HepG2 (cell line): Measurements from ENCODE around the gene PCNX4. TPM values are rescaled to one million over a fixed set of nuclear protein-coding genes. Genes with fewer than 3 reads are reported as not detected.

ENCODE experiments used
- FLYWCH1 ChIP-seq: sonication (generic); formaldehyde crosslinking; IDR thresholded peaks from 2 replicates; pipeline ENCODE4 v1.8.1; 2023; ENCODE audit warnings: mild to moderate bottlenecking, missing genetic modification reagents
- GLMP ChIP-seq: sonication (generic); formaldehyde crosslinking; IDR thresholded peaks from 2 replicates; pipeline ENCODE4 v1.9.0; 2021; ENCODE audit warnings: missing genetic modification reagents, mild to moderate bottlenecking, borderline replicate concordance
- HNF4G ChIP-seq, 2 experiments: sonication (generic) in 1 of 2; formaldehyde crosslinking in 1 of 2; IDR thresholded peaks; 2 replicates each; pipeline versions ENCODE4 v1.4.0 to v1.6.1; 2011 to 2020; ENCODE audit warnings: borderline replicate concordance in 2 of 2, low read depth in 2 of 2, mild to moderate bottlenecking in 2 of 2, low read length in 1 of 2, missing genetic modification reagents in 1 of 2, moderate library complexity in 1 of 2
- KLF13 ChIP-seq: sonication (generic); formaldehyde crosslinking; IDR thresholded peaks from 2 replicates; pipeline ENCODE4 v1.4.0; 2020; ENCODE audit warnings: mild to moderate bottlenecking, missing genetic modification reagents
- MED1 ChIP-seq: sonication (generic); formaldehyde crosslinking; IDR thresholded peaks from 2 replicates; pipeline ENCODE4 v1.4.0; 2020; ENCODE audit warnings: missing genetic modification reagents
- MED13 ChIP-seq: sonication (generic); formaldehyde crosslinking; IDR thresholded peaks from 2 replicates; pipeline ENCODE4 v1.5.0; 2020; ENCODE audit warnings: missing genetic modification reagents
- MXD4 ChIP-seq: IDR thresholded peaks from 2 replicates; pipeline ENCODE4 v1.6.1; 2016; ENCODE audit warnings: mild to moderate bottlenecking, missing biosample characterization, missing genetic modification reagents
- SMAD9 ChIP-seq: sonication (generic); formaldehyde crosslinking; IDR thresholded peaks from 2 replicates; pipeline ENCODE4 v1.5.1; 2020; ENCODE audit warnings: mild to moderate bottlenecking, missing genetic modification reagents
- TERF1 ChIP-seq: sonication (generic); formaldehyde crosslinking; IDR thresholded peaks from 2 replicates; pipeline ENCODE4 v1.8.0; 2022; ENCODE audit warnings: mild to moderate bottlenecking, missing genetic modification reagents, moderate library complexity
- TOPORS ChIP-seq: sonication (generic); formaldehyde crosslinking; IDR thresholded peaks from 2 replicates; pipeline ENCODE4 v1.8.0; 2023; ENCODE audit warnings: mild to moderate bottlenecking, missing genetic modification reagents
- UBTF ChIP-seq: sonication (generic); formaldehyde crosslinking; IDR thresholded peaks from 2 replicates; pipeline ENCODE4 v1.4.0; 2020; ENCODE audit warnings: mild to moderate bottlenecking, missing genetic modification reagents
- ZFAT ChIP-seq: sonication (generic); formaldehyde crosslinking; conservative IDR thresholded peaks from 2 replicates; pipeline ENCODE4 v1.8.1; 2023; ENCODE audit warnings: missing genetic modification reagents, inconsistent platforms
- ZNF160 ChIP-seq: sonication (generic); formaldehyde crosslinking; IDR thresholded peaks from 2 replicates; pipeline ENCODE4 v1.8.0; 2022; ENCODE audit warnings: mild to moderate bottlenecking, inconsistent platforms, missing genetic modification reagents
- ZNF24 ChIP-seq: fragments of 450-650 bp; IDR thresholded peaks from 2 replicates; pipeline ENCODE4 v1.6.1; 2017; ENCODE audit warnings: antibody characterized with exemption, mild to moderate bottlenecking
- ZNF446 ChIP-seq: sonication (generic); formaldehyde crosslinking; IDR thresholded peaks from 2 replicates; pipeline ENCODE4 v1.5.0; 2020; ENCODE audit warnings: mild to moderate bottlenecking, missing genetic modification reagents
- ZNF570 ChIP-seq: sonication (generic); formaldehyde crosslinking; IDR thresholded peaks from 2 replicates; pipeline ENCODE4 v1.4.0; 2020; ENCODE audit warnings: mild to moderate bottlenecking, missing genetic modification reagents, borderline replicate concordance
- polyA plus RNA-seq, 8 experiments: library from polyadenylated mRNA; depleted of rRNA in 3 of 8; stranded (reverse) in 7 of 8; unstranded in 1 of 8; fragments of >200 nt; fragmentation: Illumina TruSeq in 4 of 8; extraction: Trizol in 4 of 8; gene quantifications; 2 replicates each; pipeline versions ENCODE4 v1.2.1 to v1.2.3, GENCODE V29; 2011 to 2016; ENCODE audit warnings: low read depth in 4 of 8, missing spikeins in 1 of 8, mixed read lengths in 1 of 8; ENCODE audit not compliant: insufficient read depth in 1 of 8
- total RNA-seq, 5 experiments: library from RNA; depleted of rRNA; stranded (reverse); fragments of >200 nt; fragmentation: Illumina TruSeq; extraction: Trizol; gene quantifications; 2 replicates each; pipeline ENCODE4 v1.2.3, GENCODE V29; 2016; ENCODE audit warnings: low read depth in 1 of 5
- TF ChIP-seq, protein P1 (sequence below): sonication (generic); formaldehyde crosslinking; IDR thresholded peaks from 2 replicates; pipeline ENCODE4 v1.4.0; 2020; ENCODE audit warnings: missing genetic modification reagents
- TF ChIP-seq, protein P2 (sequence below): sonication (generic); formaldehyde crosslinking; IDR thresholded peaks from 2 replicates; pipeline ENCODE4 v1.5.1; 2020; ENCODE audit warnings: mild to moderate bottlenecking, missing genetic modification reagents, moderate library complexity

Gene PCNX4
- total and polyA plus RNA-seq, 2 of the 13 experiments (the other 11 are each of a cell fraction or from before 2014, with no cell fraction given) = 28.6 to 43.0 TPM

DNA sequence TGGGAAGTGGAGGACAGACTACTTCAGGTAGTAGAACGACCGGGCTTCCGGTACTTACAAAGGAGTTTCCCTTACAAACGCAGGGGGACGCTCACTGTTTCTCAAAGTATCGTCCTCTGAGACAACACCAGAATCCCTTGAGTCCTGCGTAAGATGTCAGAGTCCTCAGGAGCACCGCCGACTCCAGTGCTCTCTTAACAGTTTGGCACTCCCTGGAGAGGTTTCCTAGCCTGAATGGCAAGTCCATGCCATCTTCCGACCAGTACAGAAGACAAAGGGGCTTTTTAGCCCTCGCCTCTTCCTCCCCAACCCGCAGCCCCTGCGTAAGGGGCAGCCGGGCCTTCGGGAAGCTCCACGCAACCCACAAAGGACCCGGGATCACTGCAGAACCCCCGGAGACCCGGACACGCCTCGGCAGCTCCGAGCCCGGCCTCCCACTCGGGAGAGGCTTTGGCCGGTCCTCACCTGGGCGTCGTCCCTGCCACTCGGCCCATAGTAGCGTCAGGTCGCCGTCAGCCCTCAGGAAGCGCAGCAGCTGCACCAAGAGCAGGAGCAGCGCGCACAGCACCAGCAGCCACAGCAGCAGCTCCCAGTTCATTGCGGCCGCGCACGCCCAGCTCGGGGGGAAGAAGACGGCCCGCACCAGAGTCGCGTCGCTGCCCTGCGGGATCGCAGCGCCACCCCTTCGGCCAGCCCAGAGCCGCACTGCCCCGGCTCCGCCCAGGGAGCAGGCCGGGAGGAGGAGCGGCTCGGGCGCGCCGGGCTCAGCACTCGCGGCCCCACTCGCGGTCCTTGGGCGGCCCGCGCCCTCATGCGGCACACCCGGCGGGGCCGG is 73.2 kb downstream of the PCNX4 start, which contains the start of gene DHRS7 (continued):
- TF ChIP-seq ZNF24 = no peak
- TF ChIP-seq MXD4 (CRISPR knock-in tag) = peak; percentile 64; the same call in 1 of the 2 replicates
- TF ChIP-seq ZNF446 = 0 out of 2 replicates have a peak, but pooled peaks have one; percentile 13
- TF ChIP-seq MED13 (CRISPR knock-in tag) = no peak
- TF ChIP-seq, protein P1, sequence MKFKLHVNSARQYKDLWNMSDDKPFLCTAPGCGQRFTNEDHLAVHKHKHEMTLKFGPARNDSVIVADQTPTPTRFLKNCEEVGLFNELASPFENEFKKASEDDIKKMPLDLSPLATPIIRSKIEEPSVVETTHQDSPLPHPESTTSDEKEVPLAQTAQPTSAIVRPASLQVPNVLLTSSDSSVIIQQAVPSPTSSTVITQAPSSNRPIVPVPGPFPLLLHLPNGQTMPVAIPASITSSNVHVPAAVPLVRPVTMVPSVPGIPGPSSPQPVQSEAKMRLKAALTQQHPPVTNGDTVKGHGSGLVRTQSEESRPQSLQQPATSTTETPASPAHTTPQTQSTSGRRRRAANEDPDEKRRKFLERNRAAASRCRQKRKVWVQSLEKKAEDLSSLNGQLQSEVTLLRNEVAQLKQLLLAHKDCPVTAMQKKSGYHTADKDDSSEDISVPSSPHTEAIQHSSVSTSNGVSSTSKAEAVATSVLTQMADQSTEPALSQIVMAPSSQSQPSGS = peak; percentile 44; the same call in 1 of the 2 replicates
- no peak for TF ChIP-seq FLYWCH1
- TF ChIP-seq, protein P2, sequence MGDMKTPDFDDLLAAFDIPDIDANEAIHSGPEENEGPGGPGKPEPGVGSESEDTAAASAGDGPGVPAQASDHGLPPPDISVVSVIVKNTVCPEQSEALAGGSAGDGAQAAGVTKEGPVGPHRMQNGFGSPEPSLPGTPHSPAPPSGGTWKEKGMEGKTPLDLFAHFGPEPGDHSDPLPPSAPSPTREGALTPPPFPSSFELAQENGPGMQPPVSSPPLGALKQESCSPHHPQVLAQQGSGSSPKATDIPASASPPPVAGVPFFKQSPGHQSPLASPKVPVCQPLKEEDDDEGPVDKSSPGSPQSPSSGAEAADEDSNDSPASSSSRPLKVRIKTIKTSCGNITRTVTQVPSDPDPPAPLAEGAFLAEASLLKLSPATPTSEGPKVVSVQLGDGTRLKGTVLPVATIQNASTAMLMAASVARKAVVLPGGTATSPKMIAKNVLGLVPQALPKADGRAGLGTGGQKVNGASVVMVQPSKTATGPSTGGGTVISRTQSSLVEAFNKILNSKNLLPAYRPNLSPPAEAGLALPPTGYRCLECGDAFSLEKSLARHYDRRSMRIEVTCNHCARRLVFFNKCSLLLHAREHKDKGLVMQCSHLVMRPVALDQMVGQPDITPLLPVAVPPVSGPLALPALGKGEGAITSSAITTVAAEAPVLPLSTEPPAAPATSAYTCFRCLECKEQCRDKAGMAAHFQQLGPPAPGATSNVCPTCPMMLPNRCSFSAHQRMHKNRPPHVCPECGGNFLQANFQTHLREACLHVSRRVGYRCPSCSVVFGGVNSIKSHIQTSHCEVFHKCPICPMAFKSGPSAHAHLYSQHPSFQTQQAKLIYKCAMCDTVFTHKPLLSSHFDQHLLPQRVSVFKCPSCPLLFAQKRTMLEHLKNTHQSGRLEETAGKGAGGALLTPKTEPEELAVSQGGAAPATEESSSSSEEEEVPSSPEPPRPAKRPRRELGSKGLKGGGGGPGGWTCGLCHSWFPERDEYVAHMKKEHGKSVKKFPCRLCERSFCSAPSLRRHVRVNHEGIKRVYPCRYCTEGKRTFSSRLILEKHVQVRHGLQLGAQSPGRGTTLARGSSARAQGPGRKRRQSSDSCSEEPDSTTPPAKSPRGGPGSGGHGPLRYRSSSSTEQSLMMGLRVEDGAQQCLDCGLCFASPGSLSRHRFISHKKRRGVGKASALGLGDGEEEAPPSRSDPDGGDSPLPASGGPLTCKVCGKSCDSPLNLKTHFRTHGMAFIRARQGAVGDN = peak; percentile 93
- no peak for TF ChIP-seq SMAD9
- TF ChIP-seq KLF13 (CRISPR knock-in tag) = no peak
- TF ChIP-seq TERF1 (CRISPR knock-in tag) = no peak
- TF ChIP-seq TOPORS (CRISPR knock-in tag) = peak; percentile 74; the same call in 1 of the 2 replicates
- TF ChIP-seq GLMP (CRISPR knock-in tag) = no peak
- peak; percentile 100 for TF ChIP-seq UBTF (CRISPR knock-in tag)
- peak; percentile 55 for TF ChIP-seq MED1
- TF ChIP-seq ZFAT (CRISPR knock-in tag) = no peak
- TF ChIP-seq ZNF570 (CRISPR knock-in tag) = no peak
- TF ChIP-seq ZNF160 (CRISPR knock-in tag) = no peak
- no peak for TF ChIP-seq HNF4G (IDR thresholded peaks at IDR 0.05; ENCODE audit: borderline replicate concordance, low read depth, low read length)
- no peak for TF ChIP-seq HNF4G (CRISPR knock-in tag; IDR thresholded peaks at IDR 0.05; ENCODE audit: borderline replicate concordance, low read depth)
